ENCODE results near the gene BICD2.

Gene BICD2

GRCh38 chr9:92714787-92715487 is 49.7 kb downstream of the BICD2 start:
- DNase-seq (ENCODE audit: low read depth in 3 of 3): no peak

GRCh38 chr9:92714016-92714415 is 50.6 kb downstream of the BICD2 start:
- no peak for DNase-seq (ENCODE audit: low read depth in 3 of 3)

GRCh38 chr9:92713528-92713927 is 51.1 kb downstream of the BICD2 start:
- no peak for DNase-seq (ENCODE audit: low read depth in 3 of 3)

- no peak for DNase-seq (ENCODE audit: low read depth in 3 of 3)
Observed at GRCh38 chr9:92712767-92713166, 51.9 kb downstream of the BICD2 start.

- DNase-seq (ENCODE audit: low read depth in 3 of 3): no peak
Observed at GRCh38 chr9:92711844-92712243, 52.8 kb downstream of the BICD2 start.

- no peak for DNase-seq (ENCODE audit: low read depth in 3 of 3)
Observed at GRCh38 chr9:92711146-92711545, 53.5 kb downstream of the BICD2 start.

GRCh38 chr9:92710368-92710767 is 54.3 kb downstream of the BICD2 start:
- no peak for DNase-seq (ENCODE audit: low read depth in 3 of 3)

- no peak for DNase-seq (ENCODE audit: low read depth in 3 of 3)
Observed at GRCh38 chr9:92709954-92710353, 54.7 kb downstream of the BICD2 start.

- DNase-seq (ENCODE audit: low read depth in 3 of 3): no peak
Observed at GRCh38 chr9:92709240-92709639, 55.4 kb downstream of the BICD2 start.

- DNase-seq (ENCODE audit: low read depth in 3 of 3): no peak
Observed at GRCh38 chr9:92707530-92707929, 57.1 kb downstream of the BICD2 start.

GRCh38 chr9:92706218-92706940 is 58.3 kb downstream of the BICD2 start:
- DNase-seq (ENCODE audit: low read depth in 3 of 3): no peak

- no peak for DNase-seq (ENCODE audit: low read depth in 3 of 3)
Observed at GRCh38 chr9:92704528-92704927, 60.1 kb downstream of the BICD2 start.

GRCh38 chr9:92696619-92697018 is 68.0 kb downstream of the BICD2 start:
- DNase-seq (ENCODE audit: low read depth in 3 of 3): no peak

- DNase-seq (ENCODE audit: low read depth in 3 of 3): no peak
Observed at GRCh38 chr9:92686954-92687353, 77.7 kb downstream of the BICD2 start.

GRCh38 chr9:92685022-92685421 is 79.6 kb downstream of the BICD2 start:
- no peak for DNase-seq (ENCODE audit: low read depth in 3 of 3)

- DNase-seq (ENCODE audit: low read depth in 3 of 3): no peak
Observed at GRCh38 chr9:92682269-92682668, 82.4 kb downstream of the BICD2 start.

- DNase-seq (ENCODE audit: low read depth in 3 of 3): no peak
Observed at GRCh38 chr9:92680166-92681119, 84.2 kb downstream of the BICD2 start.

GRCh38 chr9:92679413-92680165 is 85.0 kb downstream of the BICD2 start:
- no peak for DNase-seq (ENCODE audit: low read depth in 3 of 3)

- DNase-seq (ENCODE audit: low read depth in 3 of 3): no peak
Observed at GRCh38 chr9:92671323-92671722, 93.3 kb downstream of the BICD2 start.

- DNase-seq (ENCODE audit: low read depth in 3 of 3): peak; percentile 93 to 97 (median 96)
Observed at GRCh38 chr9:92669890-92670708, 94.5 kb downstream of the BICD2 start, which contains the start of gene IPPK. Gene IPPK, minus strand, starts transcription at chr9:92670131. Its CDS starts 143 bp downstream, at chr9:92669988.

GRCh38 chr9:92669527-92669889 is 95.1 kb downstream of the BICD2 start:
- peak in 2 of 3 experiments; percentile 9 to 18 for DNase-seq (ENCODE audit: low read depth in 3 of 3)

Data from stimulated activated CD4-positive, alpha-beta T cell treated with anti-CD3 and anti-CD28 coated beads, TNF-alpha, amount 100 ng/mL, for 4 hours (primary cell).